ENCODE results near the gene LIMS2.

DNA sequence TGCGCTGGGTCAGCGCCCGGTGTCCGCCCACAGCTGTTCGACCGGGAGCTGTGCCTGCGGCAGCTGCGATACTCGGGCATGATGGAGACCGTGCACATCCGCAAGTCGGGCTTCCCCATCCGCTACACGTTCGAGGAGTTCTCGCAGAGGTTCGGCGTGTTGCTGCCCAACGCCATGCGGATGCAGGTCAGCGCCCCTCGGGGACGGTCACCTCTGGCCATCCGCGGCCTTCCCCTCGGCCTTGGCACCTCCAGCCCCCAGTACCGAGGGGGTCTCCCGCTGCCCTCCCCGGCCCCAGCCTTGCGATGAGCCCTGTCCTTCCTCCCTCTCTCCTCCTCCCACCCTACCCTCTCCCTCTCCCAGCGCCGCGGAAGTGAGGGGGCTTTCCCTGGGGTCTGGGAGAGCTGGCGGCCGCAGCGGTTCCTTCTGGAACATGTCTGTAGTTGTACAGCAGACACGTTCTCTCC lies 82.5 kb downstream of the LIMS2 start:
- no peak for TF ChIP-seq POLR2A (IDR thresholded peaks at IDR 0.05)
- TF ChIP-seq, protein P1, sequence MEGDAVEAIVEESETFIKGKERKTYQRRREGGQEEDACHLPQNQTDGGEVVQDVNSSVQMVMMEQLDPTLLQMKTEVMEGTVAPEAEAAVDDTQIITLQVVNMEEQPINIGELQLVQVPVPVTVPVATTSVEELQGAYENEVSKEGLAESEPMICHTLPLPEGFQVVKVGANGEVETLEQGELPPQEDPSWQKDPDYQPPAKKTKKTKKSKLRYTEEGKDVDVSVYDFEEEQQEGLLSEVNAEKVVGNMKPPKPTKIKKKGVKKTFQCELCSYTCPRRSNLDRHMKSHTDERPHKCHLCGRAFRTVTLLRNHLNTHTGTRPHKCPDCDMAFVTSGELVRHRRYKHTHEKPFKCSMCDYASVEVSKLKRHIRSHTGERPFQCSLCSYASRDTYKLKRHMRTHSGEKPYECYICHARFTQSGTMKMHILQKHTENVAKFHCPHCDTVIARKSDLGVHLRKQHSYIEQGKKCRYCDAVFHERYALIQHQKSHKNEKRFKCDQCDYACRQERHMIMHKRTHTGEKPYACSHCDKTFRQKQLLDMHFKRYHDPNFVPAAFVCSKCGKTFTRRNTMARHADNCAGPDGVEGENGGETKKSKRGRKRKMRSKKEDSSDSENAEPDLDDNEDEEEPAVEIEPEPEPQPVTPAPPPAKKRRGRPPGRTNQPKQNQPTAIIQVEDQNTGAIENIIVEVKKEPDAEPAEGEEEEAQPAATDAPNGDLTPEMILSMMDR (IDR thresholded peaks at IDR 0.05), result no peak

All from right lobe of liver (tissue), 4 donors.